IPS-15b (cell line): ENCODE data around the gene HYAL3.

Experiments
- H3K27me3 ChIP-seq: one replicate; pipeline ENCODE4 v1.6.1; 2013; ENCODE audit warnings: low read length; ENCODE audit not compliant: control insufficient read depth, insufficient read depth
- H3K36me3 ChIP-seq: one replicate; pipeline ENCODE4 v1.6.1; 2013; ENCODE audit warnings: low read length; ENCODE audit not compliant: control insufficient read depth, insufficient read depth
- H3K4me1 ChIP-seq: one replicate; pipeline ENCODE4 v1.6.1; 2013; ENCODE audit warnings: mild to moderate bottlenecking, low read length; ENCODE audit not compliant: control insufficient read depth, insufficient read depth
- H3K4me3 ChIP-seq: one replicate; pipeline ENCODE4 v1.5.1; 2013; ENCODE audit warnings: low read depth, low read length
- H3K9ac ChIP-seq: one replicate; pipeline ENCODE4 v1.6.1; 2013; ENCODE audit warnings: low read depth, mild to moderate bottlenecking, low read length
- H3K9me3 ChIP-seq: one replicate; pipeline ENCODE4 v1.6.1; 2013; ENCODE audit warnings: mild to moderate bottlenecking, low read length; ENCODE audit not compliant: control insufficient read depth, insufficient read depth

Gene HYAL3

DNA sequence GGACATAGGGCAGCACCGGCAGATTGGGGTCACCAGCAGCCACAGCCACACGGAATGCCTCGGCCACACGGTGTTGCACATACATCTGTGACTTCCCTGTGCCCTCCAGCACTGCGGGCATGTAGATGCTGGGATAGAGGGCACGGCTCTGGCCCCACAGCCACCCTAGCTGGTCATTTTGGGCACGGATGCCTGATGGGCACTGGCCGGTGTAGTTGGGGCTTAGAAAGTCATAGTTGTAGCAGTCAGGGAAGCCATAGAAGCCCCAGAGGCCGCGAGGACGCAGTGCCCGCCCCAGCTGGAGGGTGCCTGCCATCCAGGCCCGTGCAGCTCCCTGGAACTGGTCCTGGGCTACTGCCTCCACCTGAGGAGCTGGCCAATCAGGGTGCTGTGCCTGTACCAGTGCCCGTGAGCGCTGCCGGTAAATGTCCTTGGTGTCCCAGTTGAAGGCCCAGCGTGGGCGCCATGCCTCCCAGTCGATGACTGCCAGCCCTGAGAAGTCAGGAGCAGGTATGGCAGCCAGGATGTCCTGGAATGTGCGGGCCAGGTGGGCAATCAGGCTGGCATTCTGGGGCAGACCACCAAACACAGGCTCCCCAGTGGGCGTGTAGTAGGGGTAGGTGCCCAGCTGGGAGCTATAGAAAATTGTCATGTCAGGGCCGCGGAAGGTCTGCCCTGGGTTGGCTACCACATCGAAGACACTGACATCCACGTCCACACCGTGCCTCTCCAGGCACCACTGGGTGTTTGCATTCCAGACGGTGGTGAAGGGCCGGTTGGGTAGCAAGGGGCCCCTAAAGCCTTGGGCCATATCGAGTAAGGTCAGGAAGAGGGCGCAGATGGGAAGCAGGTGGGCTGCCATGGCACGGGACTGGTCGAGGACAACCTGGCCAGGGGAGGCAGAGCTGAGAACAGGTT, 3.1 kb upstream of the HYAL3 start:
- Histone ChIP-seq H3K4me3 (no peak overlapping the region), H3K4me1 (peaks cover 3% of the 10 kb centered on the region), H3K27me3 (no peaks in the 10 kb centered on the region), H3K9ac (no peak overlapping the region), H3K36me3 (no peaks in the 10 kb centered on the region), H3K9me3 (no peaks in the 10 kb centered on the region)

DNA sequence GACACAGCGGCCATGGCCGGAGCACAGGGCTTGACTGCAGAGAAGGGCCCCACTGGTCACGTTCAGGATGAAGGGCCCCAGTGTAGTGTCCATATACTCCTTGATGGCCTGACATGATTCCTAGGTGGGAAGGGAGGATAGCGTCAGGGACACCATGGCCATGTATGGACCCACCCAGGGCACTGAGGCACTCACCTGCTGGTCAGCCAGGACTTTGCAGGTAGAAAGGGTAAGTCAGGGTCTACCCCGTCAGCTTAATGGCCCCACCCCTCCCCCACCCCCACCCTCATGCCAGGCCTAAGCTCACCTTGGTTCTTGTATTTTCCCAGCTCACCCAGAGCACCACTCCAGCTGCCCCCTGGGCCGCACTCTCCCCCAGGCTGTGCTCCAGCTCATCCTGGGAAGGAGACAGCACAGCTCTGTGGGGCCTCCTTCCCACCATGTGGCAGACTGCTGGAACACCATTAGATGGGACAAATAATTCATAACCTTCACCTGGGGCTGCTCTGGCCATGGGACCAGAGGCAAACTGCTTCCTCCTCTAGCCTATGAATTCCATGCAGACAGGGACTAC, 1.6 kb upstream of the HYAL3 start:
- no peaks in the 10 kb centered on the region for H3K9me3 ChIP-seq
- peaks cover 2% of the 10 kb centered on the region for H3K36me3 ChIP-seq
- peaks cover 3% of the 10 kb centered on the region for H3K4me1 ChIP-seq
- H3K4me3 ChIP-seq = no peak overlapping the region
- H3K9ac ChIP-seq = no peak overlapping the region
- no peaks in the 10 kb centered on the region for H3K27me3 ChIP-seq

DNA sequence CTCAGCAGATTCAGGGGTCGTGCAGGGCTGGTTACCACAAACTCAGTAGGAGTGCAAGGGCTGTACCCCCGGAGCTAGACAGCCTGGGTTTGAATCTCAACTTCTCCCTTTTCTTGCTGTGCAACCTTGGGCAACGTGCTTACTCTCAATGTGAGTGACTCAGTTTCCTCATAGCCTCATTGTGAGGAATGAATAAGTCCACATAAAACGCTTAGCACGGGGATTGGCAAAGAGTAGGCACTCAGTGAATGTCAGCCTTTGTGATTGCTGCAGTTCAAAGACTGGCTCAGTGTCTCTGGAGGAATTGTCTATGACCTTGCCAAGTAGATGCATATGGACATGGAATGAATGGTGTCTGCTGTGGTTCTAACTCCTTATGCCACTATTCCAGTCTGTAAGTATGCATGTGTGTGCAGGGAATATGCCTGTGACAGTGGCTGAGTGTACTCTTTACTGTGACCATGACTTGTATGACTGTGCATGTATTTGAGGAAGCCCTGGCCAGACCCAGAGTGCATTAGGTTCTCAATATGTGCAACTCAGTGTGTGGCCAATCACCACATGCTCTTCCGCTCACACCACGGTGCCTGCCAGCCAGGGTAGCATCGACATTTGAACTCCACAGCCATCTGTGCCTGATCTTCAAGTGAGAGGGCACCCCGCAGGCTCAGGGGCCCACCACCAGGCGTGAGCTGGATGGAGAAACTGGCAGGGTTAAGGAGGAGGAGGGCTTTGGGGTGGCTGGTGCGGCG, 900 bp upstream of the HYAL3 start:
- H3K36me3 ChIP-seq = peaks cover 2% of the 10 kb centered on the region
- H3K4me1 ChIP-seq = peaks cover 3% of the 10 kb centered on the region
- H3K9me3 ChIP-seq = no peaks in the 10 kb centered on the region
- H3K9ac ChIP-seq = peak overlapping the region; percentile 76
- no peaks in the 10 kb centered on the region for H3K27me3 ChIP-seq
- peak overlapping the region; percentile 45 for H3K4me3 ChIP-seq

DNA sequence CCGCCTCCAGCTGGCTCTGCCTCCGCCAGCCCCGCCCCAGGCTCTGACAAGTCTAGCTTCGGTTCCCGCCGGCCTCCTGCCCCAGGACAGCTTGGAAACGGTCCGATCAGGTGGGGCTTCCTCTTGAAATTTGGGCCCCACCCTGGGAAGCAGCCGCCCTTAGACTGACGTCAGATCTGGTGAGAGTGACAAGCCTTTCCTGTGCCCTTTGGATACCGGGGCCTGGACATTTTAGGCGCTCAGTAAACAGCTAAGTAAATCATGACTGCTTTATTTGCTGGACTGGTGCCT, 378 bp upstream of the HYAL3 start:
- H3K36me3 ChIP-seq = peaks cover 2% of the 10 kb centered on the region
- no peaks in the 10 kb centered on the region for H3K27me3 ChIP-seq
- H3K4me3 ChIP-seq = peak overlapping the region; percentile 45
- peak overlapping the region; percentile 76 for H3K9ac ChIP-seq
- no peaks in the 10 kb centered on the region for H3K9me3 ChIP-seq
- peaks cover 3% of the 10 kb centered on the region for H3K4me1 ChIP-seq

DNA sequence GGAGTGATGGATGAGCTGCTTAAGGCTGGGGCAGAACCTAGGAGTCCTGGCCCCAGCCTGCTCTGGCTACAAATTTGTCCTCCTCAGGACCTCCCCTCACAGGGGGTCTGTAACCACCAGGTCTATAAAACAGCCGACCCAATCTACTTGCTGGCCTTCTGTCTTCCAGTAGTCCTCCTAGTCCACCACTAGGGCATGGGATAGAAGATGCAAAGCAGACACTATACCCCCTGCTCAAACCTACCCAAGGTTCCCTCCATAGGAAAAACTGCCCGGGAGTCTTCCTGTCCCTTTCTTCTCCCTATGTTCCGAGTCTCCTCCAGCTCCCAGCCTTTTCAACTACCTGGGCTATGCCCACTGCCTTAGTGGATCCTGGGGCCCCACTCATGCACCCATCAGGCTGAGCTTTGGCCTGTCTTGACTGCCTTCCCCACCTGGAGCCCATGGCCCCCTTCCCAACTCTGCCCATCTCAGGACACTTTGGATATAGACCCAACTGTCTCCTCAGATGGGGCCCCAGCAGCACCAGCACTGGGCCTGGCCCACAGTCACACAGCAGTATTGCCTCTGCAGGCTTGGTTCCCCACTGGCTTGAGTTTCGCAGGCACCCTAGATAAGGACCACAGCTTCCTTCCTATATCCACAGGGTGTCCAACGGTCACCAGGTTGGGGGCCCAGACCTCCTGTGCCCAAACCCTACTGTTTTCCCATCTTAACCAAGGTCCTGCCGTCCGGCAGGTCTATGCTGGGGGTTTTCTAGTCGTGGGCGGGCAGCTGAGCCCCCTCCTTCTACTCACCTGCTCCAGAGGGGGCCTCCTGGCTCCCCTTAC, 1.1 kb downstream of the HYAL3 start:
- no peak overlapping the region for H3K9ac ChIP-seq
- H3K27me3 ChIP-seq = no peaks in the 10 kb centered on the region
- H3K4me3 ChIP-seq = peak overlapping the region; percentile 90
- peaks cover 2% of the 10 kb centered on the region for H3K36me3 ChIP-seq
- H3K9me3 ChIP-seq = no peaks in the 10 kb centered on the region
- H3K4me1 ChIP-seq = no peaks in the 10 kb centered on the region

DNA sequence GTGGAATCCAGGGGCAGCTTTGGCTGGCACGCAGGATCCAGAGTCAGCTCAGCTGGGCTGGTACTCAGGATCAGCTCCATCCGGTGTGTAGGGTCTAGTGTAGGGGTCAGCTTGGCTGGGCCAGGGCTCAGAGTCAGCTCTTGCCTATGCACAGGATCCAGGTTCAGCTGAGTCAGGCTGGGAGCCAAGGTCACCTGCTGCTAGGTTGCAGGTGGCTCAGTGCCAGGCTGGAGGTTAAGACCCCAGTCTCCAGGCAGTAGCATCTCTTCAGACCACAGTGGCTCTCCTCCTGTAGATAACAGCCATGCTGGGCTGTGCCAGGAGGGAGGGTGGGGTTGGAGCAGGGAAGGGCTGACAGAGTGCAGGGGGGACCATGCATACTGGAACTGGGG, 1.8 kb downstream of the HYAL3 start:
- Histone ChIP-seq H3K9ac (no peak overlapping the region), H3K36me3 (peaks cover 2% of the 10 kb centered on the region), H3K4me1 (no peaks in the 10 kb centered on the region), H3K4me3 (no peak overlapping the region), H3K27me3 (no peaks in the 10 kb centered on the region), H3K9me3 (no peaks in the 10 kb centered on the region)

DNA sequence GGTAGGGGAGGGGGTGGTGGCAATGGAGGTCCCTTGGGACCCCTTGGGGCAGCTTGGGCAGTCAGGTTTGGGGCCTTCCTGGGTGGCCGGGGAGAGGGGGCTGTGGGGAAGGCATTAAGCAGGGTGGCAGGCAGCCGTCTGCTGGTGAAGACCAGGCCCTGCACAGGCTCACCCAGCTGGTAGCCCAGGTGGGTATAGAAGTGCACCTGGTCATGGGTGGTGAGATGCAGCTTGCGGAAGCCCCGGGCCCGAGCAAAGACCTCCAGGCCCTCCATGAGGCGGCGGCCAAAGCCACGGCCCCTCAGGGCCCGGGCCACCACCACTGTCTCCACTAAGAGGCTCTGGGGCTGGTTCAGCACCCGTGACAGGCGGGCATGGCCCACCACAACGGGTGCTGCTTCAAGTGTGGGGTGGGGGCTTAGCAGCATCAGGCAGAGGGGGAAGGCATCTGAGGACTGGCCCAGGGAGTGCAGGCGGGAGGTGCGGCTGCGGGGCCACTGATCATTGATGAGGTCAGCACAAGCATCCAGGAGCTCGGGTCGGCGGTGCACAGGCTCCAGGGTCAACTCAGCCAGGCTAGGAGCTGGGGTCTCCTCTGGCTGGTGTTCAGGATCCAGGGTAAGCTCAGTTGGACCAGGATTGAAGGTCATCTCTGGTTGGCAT, 2.4 kb downstream of the HYAL3 start:
- Histone ChIP-seq H3K4me3 (no peak overlapping the region), H3K9me3 (no peaks in the 10 kb centered on the region), H3K27me3 (no peaks in the 10 kb centered on the region), H3K36me3 (peaks cover 2% of the 10 kb centered on the region), H3K9ac (no peak overlapping the region), H3K4me1 (no peaks in the 10 kb centered on the region)

DNA sequence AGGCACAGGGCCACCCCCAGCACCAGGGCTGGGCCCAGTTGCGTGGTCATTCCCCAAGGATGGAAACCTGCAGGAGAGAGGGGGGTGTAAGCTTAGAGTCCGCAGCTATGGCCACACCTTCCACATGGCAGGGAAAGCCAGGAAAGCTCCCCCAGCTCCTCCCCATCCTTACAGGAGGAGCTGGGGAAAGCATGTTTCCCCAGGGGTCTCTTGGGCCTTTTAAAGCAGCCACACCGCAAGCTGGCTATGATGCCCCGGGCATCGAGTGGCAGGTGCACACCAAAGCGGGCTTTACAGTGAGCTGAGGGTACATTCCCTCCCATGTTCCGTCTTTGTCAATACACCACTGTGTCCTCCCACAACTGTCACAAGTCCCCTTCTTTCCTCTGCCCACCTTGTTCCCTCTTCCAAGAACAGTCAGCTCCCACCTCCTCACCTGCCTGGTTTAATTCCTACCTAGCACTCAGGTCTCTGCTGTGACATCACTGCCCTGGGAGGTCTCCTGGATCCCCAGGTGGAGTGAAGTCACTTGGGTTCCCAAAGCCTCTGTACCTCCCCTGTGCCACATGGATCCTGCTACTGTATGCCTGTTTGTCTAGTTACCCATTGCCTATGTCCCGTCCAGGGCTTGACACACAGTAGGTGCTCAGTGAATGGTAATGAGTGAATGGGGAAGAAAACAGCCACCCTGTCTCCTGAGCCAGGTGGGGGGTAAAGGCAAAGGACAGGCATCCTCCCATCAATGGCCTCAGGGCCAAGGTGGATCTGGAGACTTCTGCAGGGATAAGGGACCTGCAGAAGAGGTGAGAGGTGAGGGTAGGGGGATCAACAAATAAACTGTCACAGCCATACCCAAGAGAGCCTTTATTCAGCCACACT, 3.4 kb downstream of the HYAL3 start:
- Histone ChIP-seq H3K4me1 (no peaks in the 10 kb centered on the region), H3K27me3 (no peaks in the 10 kb centered on the region), H3K4me3 (no peak overlapping the region), H3K9me3 (no peaks in the 10 kb centered on the region), H3K9ac (no peak overlapping the region), H3K36me3 (peaks cover 2% of the 10 kb centered on the region)

DNA sequence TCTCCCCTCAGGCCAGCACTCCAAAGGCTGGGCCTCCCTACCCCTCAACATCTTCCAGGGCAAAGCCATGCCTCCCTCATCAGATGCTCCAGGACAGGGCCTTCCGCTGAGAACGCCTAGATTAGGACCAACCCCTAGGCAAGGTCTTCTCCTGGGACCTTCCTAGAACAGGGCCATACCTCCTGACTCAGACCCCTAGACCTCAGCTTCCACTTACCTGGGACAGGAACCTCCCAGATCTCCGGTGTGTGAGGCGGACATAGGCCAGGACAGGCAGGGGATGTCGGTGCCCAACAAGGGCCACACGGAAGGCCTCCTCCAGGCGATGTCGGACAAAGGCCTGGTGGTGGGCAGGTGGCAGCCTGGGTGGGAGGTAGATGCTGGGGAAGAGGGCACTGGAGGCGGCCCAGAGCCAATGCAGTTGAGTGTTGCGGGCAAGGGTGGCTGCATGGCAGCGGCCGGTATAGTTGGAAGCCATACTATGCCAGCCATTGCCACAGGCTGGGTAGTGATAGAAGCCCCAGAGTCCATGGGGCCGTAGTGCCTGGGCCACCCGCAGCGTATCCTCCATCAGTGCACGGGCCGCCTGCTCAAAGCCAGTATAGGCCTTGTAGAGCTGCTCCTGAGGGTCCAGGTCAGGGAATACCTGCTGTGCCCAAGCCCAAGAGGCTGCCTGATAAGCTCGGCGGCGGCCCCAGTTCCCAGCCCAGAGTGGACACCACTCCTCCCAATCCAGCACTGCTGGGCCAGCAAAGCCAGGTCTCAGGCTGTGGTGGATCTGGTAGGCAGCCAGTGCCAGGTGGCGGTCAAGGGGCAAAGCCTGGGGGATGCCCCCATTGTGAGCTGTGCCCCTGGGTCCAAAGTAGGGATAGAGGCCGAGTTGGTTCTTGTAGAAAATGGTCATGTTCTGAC, 4.5 kb downstream of the HYAL3 start:
- no peak overlapping the region for H3K9ac ChIP-seq
- H3K4me3 ChIP-seq = no peak overlapping the region

DNA sequence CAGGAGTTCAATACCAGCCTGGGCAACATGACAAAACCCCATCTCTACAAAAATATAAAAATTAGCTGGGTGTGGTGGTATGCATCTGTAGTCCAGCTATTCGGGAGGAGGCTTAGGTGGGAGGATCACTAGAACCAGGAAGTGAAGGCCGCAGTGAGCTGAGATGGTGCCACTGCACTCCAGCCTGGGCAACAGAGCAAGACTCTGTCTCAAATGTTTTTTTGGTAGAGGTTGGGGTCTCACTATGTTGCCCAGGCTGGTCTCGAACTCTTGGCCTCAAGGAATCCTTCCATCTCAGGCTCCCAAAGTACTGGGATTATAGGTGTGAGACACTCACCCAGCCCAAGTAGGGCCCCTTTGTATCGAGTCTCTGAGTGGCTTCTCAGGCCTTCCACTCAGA, 5.1 kb downstream of the HYAL3 start:
- Histone ChIP-seq H3K4me1 (no peaks in the 10 kb centered on the region), H3K9me3 (no peaks in the 10 kb centered on the region), H3K27me3 (no peaks in the 10 kb centered on the region), H3K9ac (no peak overlapping the region), H3K4me3 (no peak overlapping the region), H3K36me3 (peaks cover 18% of the 10 kb centered on the region)

More for the DNA sequence above, 4.5 kb downstream of the HYAL3 start:
- no peaks in the 10 kb centered on the region for H3K27me3 ChIP-seq
- no peaks in the 10 kb centered on the region for H3K4me1 ChIP-seq
- H3K36me3 ChIP-seq = peaks cover 12% of the 10 kb centered on the region
- no peaks in the 10 kb centered on the region for H3K9me3 ChIP-seq
